ENCODE data around the gene COX6B1.
"Not testable (repeated sequence)": the region's sequence is repeated elsewhere in the genome, so short reads cannot be mapped to it uniquely, and the experiment has no call there.

Gene COX6B1

GRCh38 chr19:35636651-35637050 is 11.5 kb upstream of the COX6B1 start:
- DNase-seq = no peak

DNA sequence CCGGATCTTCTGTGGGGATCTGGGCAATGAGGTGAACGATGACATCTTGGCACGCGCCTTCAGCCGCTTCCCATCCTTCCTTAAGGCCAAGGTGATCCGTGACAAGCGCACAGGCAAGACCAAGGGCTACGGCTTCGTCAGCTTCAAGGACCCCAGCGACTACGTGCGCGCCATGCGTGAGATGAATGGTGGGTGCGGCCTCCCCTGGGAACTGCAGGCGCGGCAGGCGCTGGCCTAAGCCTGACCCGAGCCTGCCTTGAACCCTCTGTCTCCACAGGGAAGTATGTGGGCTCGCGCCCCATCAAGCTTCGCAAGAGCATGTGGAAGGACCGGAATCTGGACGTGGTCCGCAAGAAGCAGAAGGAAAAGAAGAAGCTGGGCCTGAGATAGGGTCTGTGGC is 11.0 kb upstream of the COX6B1 start:
- DNase-seq = no peak

DNA sequence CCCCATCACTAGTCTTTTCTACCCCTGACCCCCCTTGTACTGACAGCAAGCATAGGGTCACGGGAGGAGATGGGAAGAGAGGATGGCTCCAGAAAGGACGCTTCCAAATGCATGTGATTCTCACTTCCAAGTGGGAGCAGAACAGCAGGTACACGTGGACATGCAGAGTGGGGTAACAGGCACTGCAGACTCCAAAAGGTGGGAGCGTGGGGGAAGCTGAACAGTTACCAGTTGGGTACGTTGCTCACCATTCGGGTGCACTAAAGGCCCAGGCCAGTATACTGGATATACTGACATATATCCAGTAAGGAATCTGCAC is 8.8 kb upstream of the COX6B1 start:
- DNase-seq = no peak

DNA sequence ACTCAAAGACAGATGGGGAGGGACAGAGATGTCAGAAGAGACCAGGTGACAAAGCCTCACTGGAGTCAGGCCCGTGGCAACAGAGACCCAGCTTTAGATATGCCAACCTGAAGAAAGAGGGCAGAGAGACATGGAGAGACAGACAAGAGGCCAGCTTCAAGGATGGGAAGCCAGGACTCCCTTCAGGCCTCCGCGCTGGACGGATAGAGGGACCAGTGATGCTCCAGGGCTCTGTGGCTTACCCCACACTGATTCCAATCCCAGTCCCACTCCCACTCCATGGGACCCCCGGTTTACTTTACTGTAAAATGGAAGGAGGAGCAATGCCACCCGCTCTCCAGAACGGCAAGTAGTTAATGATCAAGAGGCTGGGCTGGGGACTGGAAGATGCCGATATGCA is 8.3 kb upstream of the COX6B1 start:
- DNase-seq = no peak

DNA sequence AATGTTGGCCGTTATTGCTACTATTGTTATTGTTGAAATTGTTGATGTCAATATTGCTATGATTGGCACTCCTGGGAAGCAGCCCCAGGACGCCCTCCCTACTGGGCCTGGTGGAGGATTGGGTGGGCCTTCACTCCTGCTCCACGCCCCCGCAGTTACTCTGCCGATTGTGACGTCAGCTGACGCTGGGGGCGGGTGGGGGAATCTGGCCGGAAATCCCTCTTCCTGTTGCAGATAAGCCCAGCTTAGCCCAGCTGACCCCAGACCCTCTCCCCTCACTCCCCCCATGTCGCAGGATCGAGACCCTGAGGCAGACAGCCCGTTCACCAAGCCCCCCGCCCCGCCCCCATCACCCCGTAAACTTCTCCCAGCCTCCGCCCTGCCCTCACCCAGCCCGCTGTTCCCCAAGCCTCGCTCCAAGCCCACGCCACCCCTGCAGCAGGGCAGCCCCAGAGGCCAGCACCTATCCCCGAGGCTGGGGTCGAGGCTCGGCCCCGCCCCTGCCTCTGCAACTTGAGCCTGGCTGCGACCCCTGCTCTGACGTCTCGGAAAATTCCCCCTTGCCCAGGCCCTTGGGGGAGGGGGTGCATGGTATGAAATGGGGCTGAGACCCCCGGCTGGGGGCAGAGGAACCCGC is 6.5 kb upstream of the COX6B1 start, which contains the start of gene ETV2:
TSS of gene ETV2 (plus strand) at position 231 of the 637 bp plus-strand sequence. CDS start 716 bp downstream, outside the sequence.
- peak; percentile 61 for DNase-seq

DNA sequence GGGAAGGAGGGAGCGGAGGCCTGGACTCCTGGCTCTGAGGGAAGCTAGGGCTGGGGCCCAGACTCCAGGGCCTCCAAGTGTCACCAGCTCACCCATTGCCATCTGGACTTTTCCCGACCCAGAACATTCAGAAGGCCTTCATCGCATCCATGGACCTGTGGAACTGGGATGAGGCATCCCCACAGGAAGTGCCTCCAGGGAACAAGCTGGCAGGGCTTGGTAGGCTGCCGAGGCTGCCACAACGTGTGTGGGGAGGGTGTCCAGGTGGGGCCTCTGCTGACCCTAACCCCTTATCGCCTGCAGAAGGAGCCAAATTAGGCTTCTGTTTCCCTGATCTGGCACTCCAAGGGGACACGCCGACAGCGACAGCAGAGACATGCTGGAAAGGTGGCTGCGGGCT is 5.8 kb upstream of the COX6B1 start:
- DNase-seq = no peak

DNA sequence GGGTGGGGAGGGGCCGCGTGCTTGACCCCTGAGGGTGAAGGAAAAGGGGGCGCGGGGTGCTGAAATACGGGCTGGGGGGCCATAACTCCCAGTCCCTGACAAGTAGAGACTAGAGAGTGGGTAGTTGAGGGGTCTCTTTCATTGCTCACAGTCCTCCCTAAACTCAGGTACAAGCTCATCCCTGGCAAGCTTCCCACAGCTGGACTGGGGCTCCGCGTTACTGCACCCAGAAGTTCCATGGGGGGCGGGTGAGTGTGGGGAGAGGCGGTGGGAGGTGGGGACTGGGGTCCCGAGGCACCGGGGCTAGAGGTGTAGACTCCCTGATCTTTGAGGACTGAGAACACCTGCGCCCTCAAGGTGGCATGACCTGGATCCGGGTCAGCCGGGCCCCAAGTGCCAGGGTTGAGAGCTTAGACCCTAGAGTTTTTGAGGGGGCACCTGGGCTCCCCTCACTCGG is 5.3 kb upstream of the COX6B1 start:
- DNase-seq = no peak

GRCh38 chr19:35643255-35644205 is 4.6 kb upstream of the COX6B1 start:
- DNase-seq = peak; percentile 87

DNA sequence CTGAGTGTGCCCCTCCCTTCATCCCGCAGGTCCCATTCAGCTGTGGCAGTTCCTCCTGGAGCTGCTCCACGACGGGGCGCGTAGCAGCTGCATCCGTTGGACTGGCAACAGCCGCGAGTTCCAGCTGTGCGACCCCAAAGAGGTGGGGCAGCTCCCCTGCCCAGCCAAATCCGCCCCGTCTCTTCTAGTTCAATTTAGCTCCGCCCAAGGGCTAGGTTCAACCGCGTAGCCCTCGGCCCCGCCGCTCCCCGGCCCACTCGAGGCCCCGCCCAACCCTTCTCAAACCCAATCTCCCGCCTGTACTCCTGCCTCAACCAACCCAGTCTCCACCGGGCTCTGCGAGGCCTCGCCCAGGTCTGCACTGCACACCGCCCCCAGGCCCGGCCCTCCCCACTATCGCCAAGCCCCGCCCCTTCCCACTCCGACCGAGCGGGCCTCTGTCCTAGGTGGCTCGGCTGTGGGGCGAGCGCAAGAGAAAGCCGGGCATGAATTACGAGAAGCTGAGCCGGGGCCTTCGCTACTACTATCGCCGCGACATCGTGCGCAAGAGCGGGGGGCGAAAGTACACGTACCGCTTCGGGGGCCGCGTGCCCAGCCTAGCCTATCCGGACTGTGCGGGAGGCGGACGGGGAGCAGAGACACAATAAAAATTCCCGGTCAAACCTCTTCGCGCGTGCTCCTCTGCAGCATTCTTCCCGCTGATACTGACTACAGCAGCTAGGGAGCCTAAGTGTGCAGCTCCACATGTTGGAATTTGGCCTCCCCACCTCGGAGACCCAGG is 3.7 kb upstream of the COX6B1 start:
- peak; percentile 98 for DNase-seq

GRCh38 chr19:35644987-35645679 is 3.0 kb upstream of the COX6B1 start:
- peak; percentile 77 for DNase-seq

DNA sequence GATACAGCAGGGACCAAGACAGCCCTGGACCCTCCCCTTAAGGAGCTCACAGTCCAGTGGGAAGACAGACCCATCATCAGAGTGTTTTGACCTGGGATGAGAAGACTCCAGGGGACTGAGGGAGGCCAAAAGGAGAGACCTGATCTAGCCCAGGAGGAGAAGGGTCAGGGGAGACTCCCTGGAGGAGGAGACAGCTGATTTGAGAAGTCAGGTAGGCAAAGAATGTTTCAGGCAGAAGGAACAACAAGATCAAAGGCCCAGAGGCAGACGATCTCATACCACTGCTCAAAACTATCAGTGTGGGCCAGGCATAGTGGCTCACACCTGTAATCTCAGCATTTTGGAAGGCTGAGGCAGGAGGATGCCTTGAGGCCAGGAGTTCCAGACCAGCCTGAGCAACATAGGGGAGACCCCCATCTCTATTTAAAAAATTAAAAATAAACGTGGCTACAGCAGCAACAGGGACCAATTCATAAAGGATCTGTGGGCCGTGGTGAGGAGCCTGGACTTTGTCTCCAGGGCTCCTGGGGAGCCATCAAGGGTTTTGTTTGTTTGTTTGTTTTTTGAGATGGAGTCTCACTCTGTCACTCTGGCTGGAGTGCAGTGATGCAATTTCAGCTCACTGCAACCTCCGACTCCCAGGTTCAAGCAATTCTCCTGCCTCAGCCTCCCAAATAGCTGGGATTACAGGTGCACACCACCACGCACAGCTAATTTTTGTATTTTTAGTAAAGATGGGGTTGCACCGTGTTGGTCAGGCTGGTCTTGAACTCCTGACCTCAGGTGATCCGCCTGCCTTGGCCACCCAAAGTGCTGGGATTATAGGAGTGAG is 2.2 kb upstream of the COX6B1 start:
- DNase-seq = no peak

DNA sequence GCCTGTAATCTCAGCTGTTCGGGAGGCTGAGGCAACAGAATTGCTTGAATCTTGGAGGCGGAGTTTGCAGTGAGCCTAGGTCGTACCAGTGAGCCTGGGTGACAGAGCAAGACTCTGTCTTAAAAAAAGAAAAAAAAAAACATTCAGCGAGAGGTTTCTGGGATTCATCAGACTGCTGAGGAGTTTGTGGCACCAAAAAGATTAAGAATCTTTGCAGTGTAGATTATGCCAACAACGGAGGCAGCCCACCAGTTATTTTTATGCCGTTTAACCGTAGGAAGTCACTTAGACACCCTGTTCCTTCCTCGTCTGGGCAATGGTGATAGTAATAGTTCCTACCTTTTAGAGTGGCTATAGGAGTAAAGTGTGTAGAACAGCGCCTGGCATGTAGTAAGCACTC is 2.5 kb downstream of the COX6B1 start:
- no peak for DNase-seq

DNA sequence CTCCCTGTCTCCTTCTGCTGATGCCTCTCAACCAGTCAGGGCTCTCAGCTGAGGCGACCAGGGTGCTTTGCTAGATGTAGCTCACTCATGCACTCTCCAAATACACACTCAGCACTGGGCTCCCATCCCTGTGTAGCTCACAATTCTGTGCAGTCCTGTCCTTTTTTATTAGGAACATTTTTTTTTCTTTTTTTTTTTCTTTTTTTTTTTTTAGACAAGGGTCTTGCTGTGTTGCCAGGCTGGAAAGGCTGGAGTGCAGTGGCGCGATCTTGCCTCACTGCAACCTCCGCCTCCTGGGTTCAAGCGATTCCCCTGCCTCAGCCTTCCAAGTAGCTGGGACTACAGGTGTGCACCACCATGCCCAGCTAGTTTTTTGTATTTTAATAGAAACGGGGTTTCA is 6.7 kb downstream of the COX6B1 start:
- DNase-seq = not testable (repeated sequence)

DNA sequence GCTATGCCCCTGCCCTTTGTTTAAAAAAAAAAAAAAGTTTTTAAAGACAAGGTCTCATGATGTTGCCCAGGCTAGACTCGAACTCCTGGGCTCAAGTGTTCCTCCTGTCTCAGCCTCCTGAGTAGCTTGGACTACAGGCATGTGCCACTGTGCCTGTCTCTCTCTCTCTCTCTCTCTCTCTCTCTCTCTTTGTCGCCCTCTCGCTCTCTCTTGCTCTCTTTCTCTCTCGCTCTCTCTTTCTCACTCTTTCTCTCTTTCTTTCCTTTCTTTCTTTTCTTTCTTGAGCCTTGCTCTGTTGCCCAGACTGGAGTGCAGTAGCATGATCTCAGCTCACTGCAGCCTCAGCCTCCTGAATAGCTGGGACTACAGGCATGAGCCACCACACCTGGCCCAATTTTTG is 7.5 kb downstream of the COX6B1 start:
- DNase-seq = no peak

GRCh38 chr19:35656700-35657099 is 8.6 kb downstream of the COX6B1 start:
- no peak for DNase-seq

GRCh38 chr19:35657904-35658700 is 10.0 kb downstream of the COX6B1 start:
- no peak for DNase-seq

GRCh38 chr19:35661995-35662340 is 13.8 kb downstream of the COX6B1 start:
- DNase-seq = no peak

GRCh38 chr19:35663981-35664380 is 15.9 kb downstream of the COX6B1 start:
- DNase-seq = no peak

DNA sequence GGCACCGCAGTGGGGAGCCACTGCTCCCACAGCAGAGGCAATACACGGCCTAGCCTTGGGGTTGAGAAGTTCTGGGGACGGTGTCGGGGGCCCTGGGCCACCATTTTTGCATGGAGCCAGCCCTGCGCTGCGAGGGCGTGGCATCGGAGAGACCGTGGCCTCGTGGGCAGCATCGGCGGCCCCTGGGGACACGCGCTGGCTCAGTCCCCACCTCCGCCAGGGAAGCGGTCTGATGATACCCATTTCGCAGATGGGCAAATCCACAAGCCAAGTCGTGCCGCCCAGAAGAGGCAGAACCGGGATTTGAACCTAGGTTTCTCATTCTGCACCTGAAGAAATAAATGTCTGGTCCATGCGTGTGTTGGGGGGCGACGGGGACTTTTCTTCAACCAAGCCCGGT is 17.0 kb downstream of the COX6B1 start:
- DNase-seq = no peak

GRCh38 chr19:35665604-35666003 is 17.5 kb downstream of the COX6B1 start:
- DNase-seq = no peak

- no peak for DNase-seq
Measured at GRCh38 chr19:35666251-35666913, 18.3 kb downstream of the COX6B1 start, which contains the start of gene UPK1A. Gene UPK1A (plus strand): TSS chr19:35666517. CDS start chr19:35666813, 296 bp downstream.

All from CD4-positive, alpha-beta T cell treated with Interleukin-12 subunit alpha and Interleukin-12 subunit beta, for 1 hour (primary cell).